Esophagus squamous epithelium (tissue), 4 donors: ENCODE results near the gene WWOX.

Experiments used
- POLR2A ChIP-seq, 4 donors: fragments of 450-650 bp; IDR thresholded peaks; one replicate each; pipeline ENCODE4 v1.6.1; 2017; ENCODE audit warnings: antibody characterized with exemption in 4 of 4, mild to moderate bottlenecking in 4 of 4, moderate library complexity in 3 of 4
- TF ChIP-seq, protein P1 (sequence below), 6 experiments: fragments of 450-650 bp in 4 of 6; fragments of 200-600 bp in 2 of 6; sonication (generic) in 2 of 6; IDR thresholded peaks; one replicate each; pipeline ENCODE4 v1.5.1; 2016 to 2019; ENCODE audit warnings: antibody characterized with exemption in 6 of 6, mild to moderate bottlenecking in 4 of 6, moderate library complexity in 4 of 6

DNA sequence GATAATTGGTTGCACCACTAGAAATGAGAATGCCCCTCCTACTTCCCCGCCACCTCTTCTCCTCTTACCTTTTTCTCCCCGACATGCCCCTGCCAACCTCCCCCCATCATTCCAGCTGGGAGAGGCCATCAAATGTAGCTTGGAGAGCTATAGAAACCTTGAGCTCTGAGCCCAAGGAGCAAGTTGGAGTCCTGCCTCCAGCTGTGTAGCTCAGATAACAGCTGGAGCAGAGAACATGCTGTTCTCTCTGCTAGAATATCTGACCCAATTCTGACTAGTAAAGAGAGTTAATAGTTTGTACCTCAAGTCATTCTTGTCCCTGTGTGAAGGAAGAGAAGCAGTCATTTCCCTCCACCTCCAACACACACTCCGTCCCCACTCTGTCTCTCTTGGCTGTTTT, 1010.8 kb downstream of the WWOX start:
- TF ChIP-seq POLR2A (IDR thresholded peaks at IDR 0.05), result no peak
- TF ChIP-seq, protein P1, sequence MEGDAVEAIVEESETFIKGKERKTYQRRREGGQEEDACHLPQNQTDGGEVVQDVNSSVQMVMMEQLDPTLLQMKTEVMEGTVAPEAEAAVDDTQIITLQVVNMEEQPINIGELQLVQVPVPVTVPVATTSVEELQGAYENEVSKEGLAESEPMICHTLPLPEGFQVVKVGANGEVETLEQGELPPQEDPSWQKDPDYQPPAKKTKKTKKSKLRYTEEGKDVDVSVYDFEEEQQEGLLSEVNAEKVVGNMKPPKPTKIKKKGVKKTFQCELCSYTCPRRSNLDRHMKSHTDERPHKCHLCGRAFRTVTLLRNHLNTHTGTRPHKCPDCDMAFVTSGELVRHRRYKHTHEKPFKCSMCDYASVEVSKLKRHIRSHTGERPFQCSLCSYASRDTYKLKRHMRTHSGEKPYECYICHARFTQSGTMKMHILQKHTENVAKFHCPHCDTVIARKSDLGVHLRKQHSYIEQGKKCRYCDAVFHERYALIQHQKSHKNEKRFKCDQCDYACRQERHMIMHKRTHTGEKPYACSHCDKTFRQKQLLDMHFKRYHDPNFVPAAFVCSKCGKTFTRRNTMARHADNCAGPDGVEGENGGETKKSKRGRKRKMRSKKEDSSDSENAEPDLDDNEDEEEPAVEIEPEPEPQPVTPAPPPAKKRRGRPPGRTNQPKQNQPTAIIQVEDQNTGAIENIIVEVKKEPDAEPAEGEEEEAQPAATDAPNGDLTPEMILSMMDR (IDR thresholded peaks at IDR 0.05), result no peak
